NB4 (cell line): ENCODE measurements around the gene CEP170B.

Experiments used
- DNase-seq: peaks from one replicate; pipeline ENCODE4 v3.0.0; 2010; ENCODE audit warnings: low read depth
- H3K4me3 ChIP-seq: one replicate; pipeline ENCODE4 v1.5.1; 2011; ENCODE audit warnings: mild to moderate bottlenecking, low read depth, low read length, moderate library complexity
- MYC ChIP-seq: IDR thresholded peaks from 2 replicates; pipeline ENCODE4 v1.6.1; 2011; ENCODE audit warnings: low read depth, low read length
- POLR2A ChIP-seq: IDR thresholded peaks from 2 replicates; pipeline ENCODE4 v1.6.1; 2011; ENCODE audit warnings: mild to moderate bottlenecking; ENCODE audit not compliant: insufficient read length; ENCODE audit errors: extremely low read depth
- TF ChIP-seq, protein P1 (sequence below): IDR thresholded peaks from one replicate; pipeline ENCODE4 v1.5.1; 2012; ENCODE audit warnings: low read depth, low read length
- TF ChIP-seq, protein P2 (sequence below): IDR thresholded peaks from 2 replicates; pipeline ENCODE4 v1.6.1; 2011; ENCODE audit warnings: low read depth, low read length

Gene CEP170B

DNA sequence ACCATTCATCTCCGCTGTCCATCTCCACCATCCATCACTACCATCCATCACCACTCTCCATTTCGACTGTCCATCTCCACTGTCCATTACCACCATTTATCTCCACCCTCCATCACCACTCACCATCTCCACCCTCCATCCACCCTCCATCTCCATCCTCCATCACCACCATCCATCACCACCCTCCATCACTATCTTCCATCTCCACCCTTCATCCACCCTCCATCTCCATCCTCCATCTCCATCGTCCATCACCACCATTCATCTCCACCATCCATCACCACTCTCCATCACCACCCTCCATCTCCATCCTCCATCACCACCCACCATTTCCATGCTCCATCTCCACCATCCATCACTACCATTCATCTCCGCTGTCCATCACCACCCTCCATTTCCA is 5.2 kb upstream of the CEP170B start:
- DNase-seq = no peak
- TF ChIP-seq, protein P1, sequence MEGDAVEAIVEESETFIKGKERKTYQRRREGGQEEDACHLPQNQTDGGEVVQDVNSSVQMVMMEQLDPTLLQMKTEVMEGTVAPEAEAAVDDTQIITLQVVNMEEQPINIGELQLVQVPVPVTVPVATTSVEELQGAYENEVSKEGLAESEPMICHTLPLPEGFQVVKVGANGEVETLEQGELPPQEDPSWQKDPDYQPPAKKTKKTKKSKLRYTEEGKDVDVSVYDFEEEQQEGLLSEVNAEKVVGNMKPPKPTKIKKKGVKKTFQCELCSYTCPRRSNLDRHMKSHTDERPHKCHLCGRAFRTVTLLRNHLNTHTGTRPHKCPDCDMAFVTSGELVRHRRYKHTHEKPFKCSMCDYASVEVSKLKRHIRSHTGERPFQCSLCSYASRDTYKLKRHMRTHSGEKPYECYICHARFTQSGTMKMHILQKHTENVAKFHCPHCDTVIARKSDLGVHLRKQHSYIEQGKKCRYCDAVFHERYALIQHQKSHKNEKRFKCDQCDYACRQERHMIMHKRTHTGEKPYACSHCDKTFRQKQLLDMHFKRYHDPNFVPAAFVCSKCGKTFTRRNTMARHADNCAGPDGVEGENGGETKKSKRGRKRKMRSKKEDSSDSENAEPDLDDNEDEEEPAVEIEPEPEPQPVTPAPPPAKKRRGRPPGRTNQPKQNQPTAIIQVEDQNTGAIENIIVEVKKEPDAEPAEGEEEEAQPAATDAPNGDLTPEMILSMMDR = no peak
- TF ChIP-seq, protein P2, sequence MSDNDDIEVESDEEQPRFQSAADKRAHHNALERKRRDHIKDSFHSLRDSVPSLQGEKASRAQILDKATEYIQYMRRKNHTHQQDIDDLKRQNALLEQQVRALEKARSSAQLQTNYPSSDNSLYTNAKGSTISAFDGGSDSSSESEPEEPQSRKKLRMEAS = no peak
- no peak for TF ChIP-seq POLR2A
- TF ChIP-seq MYC = no peak
- no peak overlapping the region for H3K4me3 ChIP-seq

DNA sequence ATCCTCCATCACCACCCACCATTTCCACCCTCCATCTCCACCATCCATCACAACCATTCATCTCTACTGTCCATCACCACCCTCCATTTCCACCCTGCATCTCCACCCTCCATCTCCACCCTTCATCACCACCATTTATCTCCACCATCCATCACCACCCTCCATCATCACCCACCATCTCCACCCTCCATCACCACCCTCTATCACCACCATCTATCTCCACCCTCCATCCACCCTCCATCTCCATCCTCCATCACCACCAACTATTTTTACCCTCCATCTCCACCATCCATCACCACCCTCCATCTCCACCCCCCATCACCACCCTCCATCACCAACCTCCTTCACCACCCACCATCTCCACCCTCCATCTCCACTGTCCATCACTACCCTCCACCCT is 4.7 kb upstream of the CEP170B start:
- no peak overlapping the region for H3K4me3 ChIP-seq
- TF ChIP-seq, protein P1 = no peak
- TF ChIP-seq, protein P2 = no peak
- TF ChIP-seq MYC = no peak
- DNase-seq = no peak

DNA sequence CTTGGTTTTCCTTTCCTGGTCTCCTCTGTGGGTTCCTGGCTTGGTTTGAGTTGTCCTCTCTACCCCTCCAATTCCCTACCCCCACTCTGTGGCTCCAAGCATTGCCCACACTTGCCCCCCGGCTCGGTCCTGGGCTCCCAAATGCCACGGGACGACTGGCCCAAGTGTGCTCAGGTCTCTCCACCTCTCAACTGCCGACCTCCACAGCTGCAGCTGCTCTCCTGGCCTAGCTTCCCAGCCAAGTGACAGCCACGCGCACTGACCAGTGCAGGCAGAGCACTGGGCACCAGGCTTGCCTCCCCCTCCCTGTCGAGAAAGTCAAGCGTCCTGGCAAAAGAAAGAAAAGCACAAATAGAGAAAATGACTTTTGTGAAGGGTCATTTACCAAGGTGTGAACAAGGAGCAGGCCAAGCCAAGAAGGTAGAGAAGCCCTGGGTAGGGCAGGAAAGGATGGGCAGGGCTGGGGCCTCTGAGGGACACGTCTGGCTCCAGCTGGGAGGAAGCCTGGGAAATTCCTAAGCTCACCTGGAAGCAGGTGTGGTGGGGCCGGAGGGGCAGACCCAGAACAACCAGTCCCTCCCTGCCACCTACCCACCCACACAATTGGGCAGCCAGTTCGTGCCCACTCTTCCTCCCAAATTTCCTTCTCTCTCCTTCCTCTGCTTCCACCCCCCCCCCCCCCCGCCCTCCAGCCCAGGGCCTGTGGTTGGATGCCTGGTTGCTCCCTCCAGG is 1.8 kb upstream of the CEP170B start:
- TF ChIP-seq POLR2A (no peak), MYC (no peak)
- TF ChIP-seq, protein P1 = no peak
- TF ChIP-seq, protein P2 = no peak
- no peak for DNase-seq
- no peak overlapping the region for H3K4me3 ChIP-seq

DNA sequence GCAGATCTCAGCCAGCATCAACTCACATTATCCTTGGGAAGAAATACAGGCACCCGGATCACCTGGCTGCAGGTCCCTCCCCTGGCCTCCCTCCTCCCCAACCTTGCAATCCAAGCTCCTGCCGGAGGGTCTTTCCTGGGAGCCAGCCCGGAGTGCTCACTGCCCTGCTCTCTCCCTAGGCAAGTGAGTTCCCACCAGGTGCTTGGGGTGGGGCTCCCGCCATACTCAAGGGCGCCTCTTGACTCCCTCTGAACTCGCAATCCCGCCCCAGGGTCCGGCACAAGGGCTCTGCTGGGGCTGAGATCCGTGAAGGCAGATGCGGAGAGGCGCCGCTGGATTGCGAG is 1.2 kb upstream of the CEP170B start:
- TF ChIP-seq POLR2A = no peak
- DNase-seq = no peak
- no peak overlapping the region for H3K4me3 ChIP-seq

DNA sequence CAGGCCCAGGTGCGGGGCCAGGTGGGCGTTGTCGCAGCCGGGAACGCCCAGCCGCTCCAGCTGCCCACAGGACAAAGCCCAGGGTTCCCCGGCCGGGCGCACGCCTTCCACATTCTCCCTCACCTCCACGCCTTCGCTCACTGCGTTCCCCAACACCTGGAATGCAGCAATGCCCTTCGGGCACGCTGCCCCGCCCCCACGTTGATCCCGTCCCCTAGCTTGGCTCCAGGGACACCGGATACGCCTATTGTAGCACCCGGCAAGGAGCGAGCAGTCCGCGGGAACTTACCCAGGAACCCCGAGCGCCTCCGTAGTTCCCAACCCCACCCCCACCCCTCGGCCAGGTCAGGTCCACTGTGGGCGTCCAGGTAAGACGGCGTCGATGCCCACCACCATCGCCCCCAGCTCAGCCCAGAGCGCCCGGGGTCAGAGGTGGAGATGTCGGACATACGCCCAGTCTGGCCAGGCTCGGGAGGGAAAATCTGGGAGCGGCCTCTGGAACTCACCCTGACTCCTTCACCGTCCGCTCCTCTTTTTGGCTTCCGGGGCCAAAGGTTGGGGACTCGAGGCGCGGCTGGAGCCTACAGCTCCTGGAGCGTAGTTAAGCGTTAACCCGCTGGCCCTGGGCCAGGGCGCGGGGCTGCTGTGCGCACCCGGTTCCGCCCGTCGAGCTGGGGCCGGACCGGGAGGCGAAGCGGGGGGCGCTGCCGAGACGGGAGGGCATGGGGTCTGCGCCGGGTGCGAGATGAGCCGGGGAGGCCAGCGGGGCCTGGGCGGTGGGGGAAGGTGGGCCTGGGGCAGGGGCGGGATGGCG is 594 bp upstream of the CEP170B start:
- peak; percentile 1 for DNase-seq
- H3K4me3 ChIP-seq = no peak overlapping the region
- TF ChIP-seq, protein P1 = no peak
- TF ChIP-seq, protein P2 = no peak
- TF ChIP-seq POLR2A (no peak), MYC (no peak)

DNA sequence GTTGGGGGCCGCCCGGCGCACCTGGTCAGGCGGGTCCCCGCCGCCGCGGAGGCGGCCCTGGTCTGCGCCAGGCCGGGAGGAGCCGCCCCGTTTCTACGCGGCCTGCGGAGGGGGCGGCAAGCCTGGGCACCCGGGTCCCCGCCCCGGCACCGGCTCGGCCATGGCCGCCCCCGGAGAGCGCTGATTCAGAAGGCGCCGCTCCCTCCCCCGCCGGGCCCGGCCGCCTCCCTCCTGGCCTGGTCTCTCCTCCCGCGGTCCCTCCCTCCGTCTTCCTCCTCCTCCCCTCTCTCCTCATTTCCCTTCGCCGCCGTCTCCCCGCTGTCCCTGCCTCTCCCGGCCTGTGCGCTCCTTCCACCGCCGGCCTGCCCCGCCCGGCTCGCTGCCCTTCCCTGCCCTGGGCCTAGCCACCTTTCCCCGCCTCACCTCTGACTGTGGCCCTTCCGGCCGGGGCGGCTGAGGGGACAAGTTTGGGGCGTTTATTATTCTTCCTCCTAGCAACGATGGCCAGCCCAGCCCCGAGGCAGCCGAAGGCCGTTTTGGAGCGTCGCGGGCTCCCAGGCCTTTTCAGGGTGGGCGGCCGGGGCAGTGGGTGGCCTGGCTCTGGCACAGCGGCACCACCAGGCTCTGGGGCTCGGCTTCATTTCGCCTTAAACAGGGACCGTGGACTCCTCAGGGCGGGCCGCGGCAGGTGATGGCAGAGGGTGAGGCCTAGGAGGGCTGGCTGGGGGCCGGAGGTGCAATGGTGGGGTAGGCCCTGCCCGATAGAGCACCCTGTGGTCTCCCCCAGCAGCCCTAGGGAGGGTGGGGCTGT is 768 bp downstream of the CEP170B start:
- TF ChIP-seq, protein P2 = no peak
- TF ChIP-seq, protein P1 = no peak
- TF ChIP-seq MYC (no peak), POLR2A (no peak)
- no peak overlapping the region for H3K4me3 ChIP-seq
- peak; percentile 27 for DNase-seq
